AG10803 (cell line): Measurements from ENCODE around the gene GATAD1.

Experiments used
- DNase-seq: peaks from one replicate; pipeline ENCODE4 v3.0.0; 2010; ENCODE audit warnings: low read depth
- H3K4me3 ChIP-seq: 2 replicates; pipeline ENCODE4 v1.5.1; 2011; ENCODE audit warnings: mild to moderate bottlenecking, low read length, control low read depth
- CTCF ChIP-seq: conservative IDR thresholded peaks from 2 replicates; pipeline ENCODE4 v1.5.1; 2011; ENCODE audit warnings: mild to moderate bottlenecking, low read length, control low read depth, inconsistent platforms

Gene GATAD1

GRCh38 chr7:92423710-92424131, 23.6 kb upstream of the GATAD1 start:
- H3K4me3 ChIP-seq = no peak overlapping the region
- no peak for TF ChIP-seq CTCF
- DNase-seq = no peak

- no peak for TF ChIP-seq CTCF
- DNase-seq = no peak
- H3K4me3 ChIP-seq = no peak overlapping the region
These were observed 21.9 kb upstream of the GATAD1 start for GRCh38 chr7:92425311-92425947.

GRCh38 chr7:92427193-92427592, 20.1 kb upstream of the GATAD1 start:
- TF ChIP-seq CTCF = no peak
- no peak for DNase-seq

GRCh38 chr7:92432299-92432946, 14.9 kb upstream of the GATAD1 start:
- no peak for DNase-seq
- TF ChIP-seq CTCF = no peak
- H3K4me3 ChIP-seq = no peak overlapping the region

More at GRCh38 chr7:92427193-92427592, 20.1 kb upstream of the GATAD1 start:
- no peak overlapping the region for H3K4me3 ChIP-seq

GRCh38 chr7:92433019-92433418, 14.3 kb upstream of the GATAD1 start:
- DNase-seq = no peak
- H3K4me3 ChIP-seq = no peak overlapping the region
- no peak for TF ChIP-seq CTCF

GRCh38 chr7:92435542-92435941, 11.7 kb upstream of the GATAD1 start:
- TF ChIP-seq CTCF = no peak

More at GRCh38 chr7:92435542-92435941, 11.7 kb upstream of the GATAD1 start:
- no peak for DNase-seq
- H3K4me3 ChIP-seq = no peak overlapping the region
